ENCODE measurements around the gene PDGFA. TPM values are rescaled to one million over a fixed set of nuclear protein-coding genes. Genes with fewer than 3 reads are reported as not detected.

Gene PDGFA
- total and polyA plus RNA-seq, 2 donors from 2014 or later: 14.1 to 53.0 TPM

GRCh38 chr7:550881-551614 is 31.4 kb upstream of the PDGFA start:
- intact Hi-C loops (cut with DNase I): no loop called here
- DNase-seq: peak in 1 of 5 donors; percentile 68

GRCh38 chr7:549891-550625 is 30.4 kb upstream of the PDGFA start:
- DNase-seq (peak in 1 of 5 donors; percentile 51), FAIRE-seq (no peak)
- H3K9ac ChIP-seq (ENCODE audit: low read length in 3 of 3): no peak overlapping the region
- H3K36me3 ChIP-seq (ENCODE audit: control insufficient read depth in 2 of 3, insufficient read depth in 3 of 3, low read length in 3 of 3): no peaks in the 10 kb centered on the region
- no peaks in the 10 kb centered on the region for H3K27me3 ChIP-seq (ENCODE audit: control insufficient read depth, insufficient read depth, low read length)
- no peak overlapping the region for H3K27ac ChIP-seq (ENCODE audit: low read depth in 2 of 2, low read length in 2 of 2)
- intact Hi-C loops (cut with DNase I): no loop called here
- no peaks in the 10 kb centered on the region for H3K9me3 ChIP-seq (ENCODE audit: control insufficient read depth in 2 of 3, insufficient read depth in 1 of 3, low read length in 3 of 3)
- no peak overlapping the region for H3K4me3 ChIP-seq (ENCODE audit: low read length in 3 of 3)
- TF ChIP-seq CTCF (IDR thresholded peaks at IDR 0.05; ENCODE audit: borderline replicate concordance, extremely low read depth, insufficient read depth): no peak
- peaks cover 0 to 14% (median 0%) of the 10 kb centered on the region in 3 donors for H3K4me1 ChIP-seq (ENCODE audit: control insufficient read depth in 2 of 3, insufficient read depth in 2 of 3, low read depth in 1 of 3, low read length in 3 of 3)

More at GRCh38 chr7:550881-551614, 31.4 kb upstream of the PDGFA start:
- Histone ChIP-seq H3K4me1 (ENCODE audit: control insufficient read depth in 2 of 3, insufficient read depth in 2 of 3, low read depth in 1 of 3, low read length in 3 of 3) (peaks cover 0 to 14% (median 0%) of the 10 kb centered on the region in 3 donors), H3K36me3 (ENCODE audit: control insufficient read depth in 2 of 3, insufficient read depth in 3 of 3, low read length in 3 of 3) (no peaks in the 10 kb centered on the region), H3K27ac (ENCODE audit: low read depth in 2 of 2, low read length in 2 of 2) (no peak overlapping the region), H3K9me3 (ENCODE audit: control insufficient read depth in 2 of 3, insufficient read depth in 1 of 3, low read length in 3 of 3) (no peaks in the 10 kb centered on the region), H3K4me3 (ENCODE audit: low read length in 3 of 3) (no peak overlapping the region), H3K9ac (ENCODE audit: low read length in 3 of 3) (no peak overlapping the region), H3K27me3 (ENCODE audit: control insufficient read depth, insufficient read depth, low read length) (no peaks in the 10 kb centered on the region)
- FAIRE-seq: no peak
- no peak for TF ChIP-seq CTCF (IDR thresholded peaks at IDR 0.05; ENCODE audit: borderline replicate concordance, extremely low read depth, insufficient read depth)

- FAIRE-seq: no peak
- Histone ChIP-seq H3K9ac (ENCODE audit: low read length in 3 of 3) (no peak overlapping the region), H3K4me3 (ENCODE audit: low read length in 3 of 3) (no peak overlapping the region), H3K27ac (ENCODE audit: low read depth in 2 of 2, low read length in 2 of 2) (no peak overlapping the region), H3K4me1 (ENCODE audit: control insufficient read depth in 2 of 3, insufficient read depth in 2 of 3, low read depth in 1 of 3, low read length in 3 of 3) (peaks cover 0 to 14% (median 0%) of the 10 kb centered on the region in 3 donors), H3K36me3 (ENCODE audit: control insufficient read depth in 2 of 3, insufficient read depth in 3 of 3, low read length in 3 of 3) (no peaks in the 10 kb centered on the region), H3K27me3 (ENCODE audit: control insufficient read depth, insufficient read depth, low read length) (no peaks in the 10 kb centered on the region), H3K9me3 (ENCODE audit: control insufficient read depth in 2 of 3, insufficient read depth in 1 of 3, low read length in 3 of 3) (no peaks in the 10 kb centered on the region)
- peak in 2 of 5 donors; percentile 50 to 58 for DNase-seq
- TF ChIP-seq CTCF (IDR thresholded peaks at IDR 0.05; ENCODE audit: borderline replicate concordance, extremely low read depth, insufficient read depth): no peak
- intact Hi-C loops (cut with DNase I): no loop called here
Measured at GRCh38 chr7:549066-549890, 29.6 kb upstream of the PDGFA start.
